GM19324 (cell line): ENCODE measurements around the gene NLN.
A peak's percentile ranks its signal among the peaks of the same experiment; 100 is the strongest.
"Not testable (repeated sequence)": the region's sequence is repeated elsewhere in the genome, so short reads cannot be mapped to it uniquely, and the experiment has no call there.

ENCODE experiments used
- ATAC-seq: cut with Tn5 transposase; IDR thresholded peaks from one replicate; pipeline ENCODE4 v1.9.1; 2021; ENCODE audit warnings: mild to moderate bottlenecking, moderate library complexity; ENCODE audit not compliant: unreplicated experiment, low FRiP score

The NLN gene

DNA sequence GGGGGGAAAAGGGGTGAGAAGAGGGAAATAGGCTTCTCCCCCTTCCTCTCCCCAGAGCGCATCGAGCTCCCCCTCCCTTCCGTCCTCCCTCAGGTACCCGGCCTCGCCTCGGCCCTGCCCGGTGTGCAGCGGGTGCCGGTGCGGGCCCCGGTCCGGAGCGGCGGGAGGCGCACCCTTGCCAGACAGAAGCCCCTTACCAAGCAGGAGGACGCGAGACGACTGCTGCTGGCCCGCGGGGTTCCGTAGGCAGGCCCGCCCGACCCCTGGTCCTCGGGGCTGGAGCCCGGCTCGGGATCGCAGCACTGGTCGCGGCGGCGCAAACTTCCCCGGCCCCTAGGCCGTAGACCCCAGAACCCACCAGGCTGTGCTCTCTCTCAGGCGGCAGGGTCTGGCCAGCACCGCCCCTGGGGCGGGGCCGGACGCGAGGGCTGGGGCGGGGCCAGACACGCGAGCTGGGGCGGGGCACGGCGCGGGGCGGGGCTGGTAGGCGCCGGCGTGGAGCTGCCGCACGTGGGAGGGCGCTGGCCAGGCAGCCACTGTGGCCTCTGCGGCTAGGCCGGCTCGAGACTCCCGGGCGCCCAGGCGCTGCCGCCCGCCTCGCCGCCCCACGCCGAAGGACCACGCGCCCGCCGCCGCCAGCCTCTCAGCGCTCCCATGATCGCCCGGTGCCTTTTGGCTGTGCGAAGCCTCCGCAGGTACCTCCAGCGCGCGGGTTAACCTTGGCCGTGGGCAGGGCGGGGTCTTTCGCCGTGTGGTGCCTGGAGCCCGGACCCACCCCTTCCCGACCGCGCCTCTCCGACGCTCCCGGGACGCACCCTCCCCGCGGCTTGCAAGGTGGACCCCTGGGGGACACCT is at the start of gene NLN, which contains the start of gene SGTB:
Gene NLN, plus strand, starts transcription at position 486 of the 855 bp plus-strand sequence. Its CDS starts 169 bp downstream, at position 655.
Gene SGTB, minus strand, starts transcription at position 390 of the 855 bp plus-strand sequence. CDS start 1,302 bp downstream, outside the sequence.
- ATAC-seq: peak; percentile 93

DNA sequence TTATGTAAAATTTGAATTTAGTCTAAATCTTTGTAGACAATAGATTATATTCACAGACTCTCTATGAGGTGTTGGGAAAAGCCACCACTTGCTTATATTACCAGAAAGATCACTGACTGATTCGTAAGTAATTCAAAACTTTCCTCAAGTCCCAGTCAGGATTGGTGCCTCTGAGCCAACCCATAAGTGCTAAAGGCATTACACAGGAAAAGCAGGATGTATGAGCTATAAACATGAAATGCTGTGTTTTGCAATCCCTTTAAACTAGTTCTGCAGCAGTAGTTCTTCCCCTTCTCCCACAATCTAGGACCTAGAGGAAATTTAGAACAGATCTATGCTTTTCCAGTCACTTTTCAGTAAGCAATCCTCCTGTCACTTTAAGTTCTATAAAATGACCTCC is 49.2 kb upstream of the NLN start:
- ATAC-seq: no peak

DNA sequence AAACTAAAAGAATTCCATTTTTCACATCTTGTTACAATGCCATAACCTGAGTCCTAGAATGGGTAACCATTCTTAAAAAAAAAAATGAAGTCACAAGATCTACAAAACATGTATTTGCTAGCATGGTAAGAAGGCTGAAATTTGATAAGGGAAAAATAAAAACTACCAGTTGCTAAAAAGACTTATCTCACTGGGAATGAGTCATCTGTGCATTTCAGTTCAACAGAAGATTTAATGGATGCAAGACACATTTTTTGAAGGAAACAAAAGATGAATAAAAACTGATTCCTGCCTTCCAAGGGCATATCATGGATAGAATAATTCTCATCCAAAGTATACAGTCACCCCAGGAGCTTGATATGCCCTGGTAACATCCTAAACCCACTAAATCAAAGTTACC is 47.3 kb upstream of the NLN start:
- ATAC-seq: no peak

DNA sequence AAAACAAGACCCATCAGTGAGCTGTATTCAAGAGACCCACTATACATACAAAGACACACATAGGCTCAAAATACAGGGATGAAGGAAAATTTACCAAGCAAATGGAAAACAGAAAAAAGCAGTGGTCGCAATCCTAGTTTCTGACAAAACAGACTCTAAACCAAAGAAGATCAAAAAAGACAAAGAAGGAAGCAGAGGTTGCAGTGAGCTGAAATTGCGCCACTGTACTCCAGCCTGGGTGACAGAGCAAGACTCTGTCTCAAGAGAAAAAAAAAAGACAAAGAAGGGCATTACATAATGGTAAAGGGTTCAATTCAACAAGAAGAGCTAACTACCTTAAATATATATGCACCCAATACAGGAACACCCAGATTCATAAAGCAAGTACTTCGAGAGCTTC is 45.9 kb upstream of the NLN start:
- ATAC-seq: not testable (repeated sequence)

DNA sequence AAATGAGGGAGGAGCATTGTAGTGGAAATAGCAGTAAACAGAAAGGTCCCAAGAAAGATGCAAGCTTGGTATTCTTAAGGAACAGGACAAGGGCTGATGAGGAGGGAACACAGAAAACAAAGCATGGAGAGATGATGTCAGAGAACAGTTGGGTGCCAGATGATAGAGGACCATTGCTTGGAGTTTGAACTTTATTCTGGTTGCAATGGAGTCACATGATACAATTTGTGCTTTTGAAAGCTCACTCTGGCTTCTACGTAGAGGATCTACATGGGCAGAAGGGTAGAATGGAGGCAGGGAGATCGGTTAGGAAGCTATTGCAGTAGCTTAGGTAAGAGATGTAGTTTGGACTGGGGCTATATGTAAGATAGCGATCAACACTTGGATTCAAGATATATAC is 39.9 kb upstream of the NLN start:
- ATAC-seq: no peak

DNA sequence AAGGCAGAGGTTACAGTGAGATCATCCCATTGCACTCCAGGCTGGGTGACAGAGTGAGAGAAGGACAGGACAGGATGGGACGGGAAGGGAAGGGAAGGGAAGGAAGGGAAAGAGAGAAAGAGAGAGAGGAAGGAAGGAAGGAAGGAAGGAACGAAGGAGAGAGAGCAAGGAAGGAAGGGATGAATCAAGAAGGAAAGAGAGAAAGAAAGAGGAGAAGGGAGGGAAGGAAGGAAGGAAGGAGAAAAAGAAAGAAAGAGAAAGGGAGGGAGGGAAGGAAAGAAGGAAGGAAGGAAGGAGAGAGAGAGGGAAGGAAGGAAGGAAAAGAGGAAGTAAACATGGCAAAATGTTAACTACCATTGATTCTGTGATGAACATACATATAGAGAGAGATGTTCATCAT is 28.9 kb upstream of the NLN start:
- no peak for ATAC-seq

DNA sequence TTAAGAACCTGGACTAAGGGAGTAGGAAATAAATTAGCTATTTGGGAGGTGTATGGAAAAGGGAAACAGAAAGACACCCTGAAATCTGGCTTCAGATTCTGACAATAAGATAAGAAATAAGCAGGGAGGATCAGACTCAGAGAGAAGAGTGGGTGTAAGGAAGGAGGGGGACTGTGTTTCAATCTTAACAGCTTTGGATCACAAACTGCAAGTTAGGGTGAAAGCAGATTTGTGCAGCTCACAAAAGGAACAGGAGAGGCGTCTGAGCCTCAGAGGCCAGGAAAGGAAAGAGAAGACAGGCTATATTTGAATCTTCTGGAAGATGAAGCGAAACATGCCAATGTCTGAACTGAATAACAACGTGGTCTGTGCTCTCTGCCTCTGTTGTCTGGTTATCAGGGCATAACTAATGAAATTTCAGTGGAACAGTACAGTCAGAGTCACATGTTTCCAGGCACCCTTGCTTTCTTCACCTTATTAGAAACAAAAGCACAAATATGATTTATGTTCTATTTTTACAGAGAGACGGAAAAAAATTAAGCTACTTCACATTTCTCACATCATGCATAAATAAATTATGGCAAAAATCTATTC is 26.7 kb upstream of the NLN start:
- no peak for ATAC-seq

DNA sequence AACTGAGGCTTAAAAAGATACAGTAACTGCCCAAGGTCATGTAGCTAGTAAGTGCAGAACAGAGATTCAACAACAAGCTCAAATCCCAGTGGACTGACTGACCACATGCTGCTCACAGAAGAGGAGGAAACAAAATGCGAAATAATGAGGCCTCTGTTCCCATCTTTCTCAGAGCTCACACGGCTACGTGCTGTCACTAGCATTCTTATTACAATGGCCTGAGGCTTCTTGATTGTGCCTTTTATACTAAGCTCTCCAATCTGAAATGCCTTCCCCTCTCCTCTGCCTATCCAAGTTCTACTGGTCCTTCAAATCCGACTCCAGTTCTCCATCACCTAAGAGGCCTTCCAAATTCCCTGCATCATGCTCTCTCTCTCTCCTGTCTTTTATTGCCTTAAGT is 26.1 kb upstream of the NLN start:
- no peak for ATAC-seq

DNA sequence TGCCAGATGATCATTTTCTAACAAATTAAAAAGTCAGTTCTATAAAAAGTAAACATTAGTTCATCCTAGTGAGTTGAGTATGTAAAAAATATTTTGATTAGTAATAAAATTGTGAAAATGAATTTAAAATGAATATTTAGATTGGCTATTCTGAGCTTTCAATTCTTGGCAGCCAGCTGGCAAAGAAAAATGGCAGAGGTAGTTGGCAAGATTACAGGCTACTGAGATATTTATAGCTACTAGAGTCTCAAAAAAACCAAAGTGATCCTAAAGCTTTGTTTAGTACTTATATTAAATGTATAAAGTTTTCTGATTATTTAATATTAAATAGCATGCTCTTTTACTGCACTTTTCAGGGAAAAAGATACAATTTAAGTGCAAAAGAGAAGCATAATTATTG is 25.1 kb upstream of the NLN start:
- no peak for ATAC-seq

DNA sequence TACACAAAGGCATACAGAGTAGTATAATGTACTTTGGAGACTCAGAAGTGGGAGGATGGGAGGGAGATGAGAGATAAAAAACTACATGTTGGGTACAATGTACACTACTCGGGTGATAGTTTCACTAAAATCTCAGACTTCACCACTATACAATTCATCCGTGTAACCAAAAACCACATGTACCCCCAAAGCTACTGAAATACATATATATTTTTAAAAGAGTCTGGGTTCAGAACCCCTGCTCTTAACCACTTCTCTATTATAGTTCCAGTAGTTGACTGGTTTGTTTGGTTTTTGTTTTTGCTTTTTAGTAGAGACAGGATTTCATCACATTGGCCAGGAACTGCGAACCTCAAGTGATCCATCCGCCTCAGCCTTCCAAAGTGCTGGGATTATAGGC is 22.7 kb upstream of the NLN start:
- ATAC-seq: no peak

DNA sequence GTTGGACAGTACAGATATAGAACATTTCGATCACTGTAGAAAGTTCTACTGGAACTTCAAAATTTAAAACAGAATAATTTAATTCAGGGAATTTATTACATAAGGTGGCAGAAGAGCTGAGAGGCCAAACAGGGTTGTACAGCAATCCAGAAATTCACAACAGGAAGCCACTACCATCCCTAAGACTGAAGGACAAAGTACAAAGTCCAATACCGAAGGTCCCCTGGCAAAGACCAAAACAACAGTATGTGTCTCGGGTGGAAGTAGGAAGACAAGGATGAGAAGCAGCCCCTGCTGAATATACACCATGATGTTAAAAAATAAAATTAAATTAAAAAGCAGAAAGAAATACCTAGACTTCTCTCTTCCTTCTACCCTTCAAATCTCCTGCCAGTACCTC is 20.0 kb upstream of the NLN start:
- no peak for ATAC-seq

DNA sequence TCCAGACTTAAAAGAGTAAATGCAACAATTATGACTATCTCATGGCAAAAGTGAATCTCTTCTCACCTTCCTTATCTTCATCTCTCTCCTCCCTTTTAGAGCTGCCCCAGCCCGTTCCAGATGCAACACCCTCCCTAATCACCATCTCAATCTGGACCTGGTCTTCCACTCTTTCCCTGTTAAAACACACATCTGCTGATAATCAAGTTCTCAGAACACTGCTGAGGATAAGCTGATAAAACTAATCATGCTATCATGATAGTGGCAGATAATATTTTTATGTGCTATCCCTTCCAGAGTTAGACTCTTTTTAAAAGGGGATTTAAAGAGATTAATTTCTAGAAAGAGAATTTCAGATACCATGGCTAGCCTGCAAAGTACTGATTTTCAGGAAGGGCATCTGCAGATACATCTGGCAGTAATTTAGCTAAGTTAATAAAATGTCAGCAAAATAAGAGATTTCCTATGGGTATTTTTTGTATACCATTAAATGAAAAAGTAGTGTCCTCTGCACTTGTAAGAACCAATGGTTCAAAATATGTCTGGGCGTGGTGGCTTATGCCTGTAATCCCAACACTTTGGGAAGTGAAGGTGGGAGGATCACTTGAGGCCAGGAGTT is 17.3 kb upstream of the NLN start:
- no peak for ATAC-seq

DNA sequence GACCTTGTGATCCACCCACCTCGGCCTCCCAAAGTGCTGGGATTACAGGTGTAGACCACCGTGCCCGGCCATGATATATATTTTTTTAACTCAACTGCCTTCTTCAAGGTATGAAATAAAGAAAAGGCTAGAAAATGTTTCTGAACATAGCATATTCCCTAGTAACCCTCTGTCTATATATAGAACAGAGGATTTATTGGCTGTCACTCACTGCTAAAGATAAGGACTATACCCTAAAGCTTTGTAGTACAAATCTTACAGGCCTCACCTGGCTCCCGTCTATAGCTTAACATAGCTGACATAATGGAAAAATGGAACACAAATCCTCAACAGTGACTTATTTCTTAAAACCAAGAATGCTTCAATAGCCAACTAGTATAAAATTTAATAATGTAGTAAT is 14.3 kb upstream of the NLN start:
- ATAC-seq: no peak

DNA sequence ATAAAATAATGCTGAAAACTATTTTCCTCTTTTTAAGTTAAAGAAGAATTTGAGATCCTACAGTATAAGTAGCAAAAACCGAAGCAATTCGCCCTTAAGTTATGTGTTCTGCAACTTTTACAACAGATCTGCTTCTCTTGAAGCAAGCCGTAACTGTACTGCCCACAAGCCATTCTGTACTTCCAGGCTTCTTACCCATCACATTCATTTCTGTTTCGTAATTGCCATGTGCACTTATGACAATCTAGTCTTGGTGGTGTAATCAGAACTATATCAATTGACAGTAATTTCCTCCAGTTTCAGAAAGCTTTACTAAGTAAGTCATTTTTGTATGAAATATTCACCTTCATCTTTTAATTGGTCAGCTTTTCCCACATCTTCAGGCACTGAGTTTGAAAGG is 13.9 kb upstream of the NLN start:
- ATAC-seq: no peak

DNA sequence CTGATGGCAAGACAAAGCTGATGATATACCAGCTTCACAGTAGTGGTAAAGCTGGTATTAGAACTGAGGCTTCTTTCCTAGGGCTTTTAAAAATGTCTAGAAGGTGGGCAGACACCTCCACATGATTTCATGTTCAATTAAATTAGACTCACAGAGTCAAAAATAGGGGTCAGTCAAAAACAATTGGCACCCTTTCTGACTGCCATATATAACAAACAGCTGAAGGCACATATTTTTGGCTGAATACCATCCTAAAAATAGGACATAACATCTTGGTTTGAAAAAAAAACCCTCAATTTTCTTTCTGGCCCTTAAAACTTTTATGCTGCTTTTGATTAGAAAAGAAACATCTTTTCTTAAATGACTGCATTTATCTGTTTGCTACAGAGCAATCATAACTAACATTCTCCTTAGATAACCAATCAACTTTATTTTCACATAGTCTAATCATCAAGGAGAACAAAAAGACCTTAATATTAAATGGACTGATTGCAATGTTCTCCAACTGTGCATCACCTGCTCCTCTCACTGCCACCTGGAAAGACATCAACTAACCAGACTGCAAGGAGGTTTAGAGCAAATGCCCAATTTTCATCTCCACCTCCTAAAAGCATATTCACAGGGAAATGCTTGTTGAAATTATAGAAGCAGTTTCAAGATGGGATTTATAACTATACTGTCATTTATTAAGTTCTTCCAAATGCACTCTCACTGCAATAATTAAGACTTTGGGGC is 3.3 kb upstream of the NLN start:
- no peak for ATAC-seq

DNA sequence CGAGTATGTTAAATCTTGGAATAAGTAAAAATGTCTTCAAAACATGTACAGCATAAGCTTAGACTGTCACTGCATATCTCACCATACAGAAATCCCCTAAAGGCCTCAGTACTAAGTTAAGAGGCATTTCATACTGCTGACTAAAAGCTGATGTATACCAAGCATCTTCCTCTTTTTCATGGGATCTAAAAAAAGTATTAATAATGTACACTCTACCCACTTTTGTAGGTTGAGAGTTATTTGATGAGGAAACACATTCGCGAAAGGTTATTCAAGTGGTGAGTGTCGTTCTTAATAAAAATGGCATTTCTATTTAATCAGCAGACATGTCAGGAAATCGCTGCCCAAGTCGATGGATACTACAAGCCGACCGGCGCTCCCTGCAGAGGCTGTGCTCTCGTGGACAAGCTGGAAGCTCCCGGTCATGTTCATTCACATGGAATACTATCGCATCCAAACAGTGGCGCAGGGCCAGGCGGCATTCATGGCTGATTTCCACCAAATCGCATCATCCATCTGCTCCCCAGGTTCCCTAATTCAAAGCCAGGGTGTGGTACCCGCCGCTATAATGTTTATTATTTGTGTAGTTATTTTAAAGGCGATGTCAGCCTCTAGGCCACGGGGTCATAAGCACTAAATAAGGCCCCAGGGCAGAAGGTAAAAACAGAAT is 820 bp upstream of the NLN start:
- ATAC-seq: peak; percentile 2

DNA sequence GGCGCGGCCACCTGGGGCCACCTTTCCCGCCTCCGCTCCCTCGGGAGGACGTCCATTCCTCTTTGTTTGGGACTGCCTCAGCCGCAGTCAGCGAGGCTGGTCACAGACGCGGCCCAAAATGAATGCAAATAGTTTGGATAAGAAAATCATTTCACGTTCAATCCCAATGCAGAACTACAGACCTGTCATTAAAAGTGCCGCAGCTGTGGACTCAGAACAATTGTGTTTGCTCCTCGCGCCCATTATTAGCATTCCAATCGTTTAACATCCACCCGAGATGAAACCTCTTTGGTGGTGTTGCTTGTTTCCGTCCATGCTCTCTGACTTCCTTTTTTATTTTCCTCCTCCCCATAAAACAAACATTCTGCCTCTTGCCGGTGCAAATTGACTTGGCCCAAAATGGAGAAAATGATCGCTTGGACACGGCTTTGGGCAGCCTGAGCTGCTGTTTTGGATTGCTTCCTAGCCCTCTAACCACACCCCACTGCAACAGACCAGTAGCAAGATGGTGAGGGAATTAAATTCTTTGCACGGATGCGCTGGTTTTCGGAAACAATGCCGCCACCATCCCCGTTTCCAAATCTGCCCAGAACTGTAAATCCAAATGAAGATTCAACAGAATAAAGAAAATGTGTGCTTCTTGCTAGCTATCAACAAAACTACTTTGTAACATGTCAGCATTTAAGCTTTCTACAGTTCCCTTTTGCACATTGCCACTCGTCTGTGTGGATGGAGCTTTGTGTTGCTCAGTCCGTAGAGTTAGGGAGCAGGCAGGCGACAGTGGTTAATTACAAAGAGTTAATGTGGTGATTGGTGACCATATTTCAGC is 784 bp downstream of the NLN start:
- ATAC-seq: no peak

DNA sequence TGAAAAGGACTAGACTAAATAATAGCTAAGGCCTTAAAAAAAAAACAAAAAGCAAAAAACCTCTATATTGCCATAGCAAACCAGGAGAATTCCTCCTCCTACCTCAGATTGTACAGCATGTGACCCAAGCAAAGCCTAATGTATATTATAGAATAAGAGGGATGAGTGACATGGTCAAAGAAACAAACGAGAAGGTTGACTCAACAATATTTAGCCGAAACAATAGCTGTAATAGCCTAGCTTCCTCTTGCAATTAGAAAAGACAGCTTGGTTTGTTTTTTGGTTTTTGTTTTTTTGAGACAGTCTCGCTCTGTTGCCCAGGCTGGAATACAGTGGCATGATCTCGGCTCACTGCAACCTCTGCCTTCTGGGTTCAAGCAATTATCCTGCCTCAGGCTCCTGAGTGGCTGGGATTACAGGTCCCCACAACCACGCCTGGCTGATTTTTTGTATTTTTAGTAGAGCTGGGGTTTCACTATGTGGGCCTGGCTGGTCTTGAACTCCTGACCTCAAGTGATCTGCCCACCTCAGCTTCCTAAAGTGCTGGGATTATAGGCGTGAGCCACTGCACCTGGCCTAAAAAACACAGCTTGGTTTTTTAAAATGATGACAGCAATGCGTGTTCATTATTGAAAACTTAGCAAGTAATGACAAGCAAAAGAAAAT is 5.6 kb downstream of the NLN start:
- ATAC-seq: no peak

DNA sequence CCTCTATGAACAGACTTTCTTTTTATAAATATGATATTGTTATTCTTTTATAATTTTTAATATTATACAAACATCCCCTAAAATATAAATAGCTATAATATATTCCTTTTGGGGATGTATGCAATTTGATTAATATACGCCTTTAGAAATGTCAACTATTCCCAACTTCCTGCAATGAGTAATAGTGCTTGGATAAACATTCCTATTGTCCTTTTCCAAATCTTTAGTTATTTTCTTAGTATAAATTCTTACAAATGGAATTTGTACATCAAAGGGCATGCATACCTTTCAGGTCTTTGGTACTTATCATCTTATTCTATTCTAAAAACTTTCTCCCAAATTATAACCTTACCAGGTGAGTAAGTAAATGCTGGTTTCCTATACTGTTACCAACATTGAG is 6.2 kb downstream of the NLN start:
- no peak for ATAC-seq
